HG03280 (cell line): ENCODE data around the gene SH3D19.

Experiments used
- ATAC-seq: cut with Tn5 transposase; IDR thresholded peaks from one replicate; pipeline ENCODE4 v1.9.1; 2021; ENCODE audit warnings: mild to moderate bottlenecking, moderate library complexity; ENCODE audit not compliant: unreplicated experiment

Gene SH3D19

DNA sequence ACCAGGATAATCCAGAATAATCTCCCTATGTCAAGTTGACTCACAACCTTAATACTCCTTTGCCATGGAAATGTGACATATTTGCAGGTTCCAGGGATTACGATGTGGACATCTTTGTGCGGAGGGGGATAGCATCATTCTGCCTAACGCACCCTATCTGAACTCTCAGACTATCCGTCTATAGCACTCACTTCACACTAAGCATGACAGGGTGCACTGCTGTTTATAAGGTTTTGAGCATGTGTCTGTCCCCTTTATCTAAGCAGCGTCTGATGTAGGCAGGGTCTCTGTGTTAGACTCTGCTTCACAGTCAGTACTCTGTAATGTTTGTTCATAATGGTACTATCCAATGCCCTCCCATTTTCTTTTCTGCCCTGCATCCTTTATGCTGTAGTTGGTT is 91.8 kb downstream of the SH3D19 start:
- no peak for ATAC-seq

DNA sequence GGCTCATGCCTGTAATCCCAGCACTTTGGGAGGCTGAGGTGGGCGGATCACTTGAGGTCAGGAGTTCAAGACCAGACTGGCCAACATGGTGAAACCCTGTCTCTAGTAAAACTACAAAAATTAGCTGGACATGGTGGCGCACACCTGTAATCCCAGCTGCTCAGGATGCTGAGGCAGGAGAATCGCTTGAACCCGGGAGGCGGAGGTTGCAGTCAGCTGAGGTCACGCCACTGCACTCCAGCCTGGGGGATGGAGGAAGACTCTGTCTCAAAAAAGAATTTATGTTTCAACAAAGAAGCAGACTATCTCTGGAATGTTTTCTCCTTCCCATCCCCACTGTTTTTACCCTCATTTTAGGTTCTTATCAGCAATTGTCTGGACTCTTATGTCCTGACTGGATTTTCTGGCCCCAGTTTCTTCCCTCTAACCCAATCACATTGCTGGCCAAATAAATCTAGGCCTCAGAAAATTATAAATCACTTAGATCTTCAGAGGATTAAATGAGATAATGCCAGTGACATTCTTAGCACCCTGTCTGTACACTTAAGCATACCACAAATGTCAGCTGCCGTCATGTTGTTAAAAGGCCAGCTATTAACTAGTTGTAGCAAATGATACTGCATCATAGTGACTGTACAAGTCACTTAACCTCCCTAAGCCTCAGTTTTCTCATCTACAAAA is 93.3 kb downstream of the SH3D19 start:
- ATAC-seq: no peak

DNA sequence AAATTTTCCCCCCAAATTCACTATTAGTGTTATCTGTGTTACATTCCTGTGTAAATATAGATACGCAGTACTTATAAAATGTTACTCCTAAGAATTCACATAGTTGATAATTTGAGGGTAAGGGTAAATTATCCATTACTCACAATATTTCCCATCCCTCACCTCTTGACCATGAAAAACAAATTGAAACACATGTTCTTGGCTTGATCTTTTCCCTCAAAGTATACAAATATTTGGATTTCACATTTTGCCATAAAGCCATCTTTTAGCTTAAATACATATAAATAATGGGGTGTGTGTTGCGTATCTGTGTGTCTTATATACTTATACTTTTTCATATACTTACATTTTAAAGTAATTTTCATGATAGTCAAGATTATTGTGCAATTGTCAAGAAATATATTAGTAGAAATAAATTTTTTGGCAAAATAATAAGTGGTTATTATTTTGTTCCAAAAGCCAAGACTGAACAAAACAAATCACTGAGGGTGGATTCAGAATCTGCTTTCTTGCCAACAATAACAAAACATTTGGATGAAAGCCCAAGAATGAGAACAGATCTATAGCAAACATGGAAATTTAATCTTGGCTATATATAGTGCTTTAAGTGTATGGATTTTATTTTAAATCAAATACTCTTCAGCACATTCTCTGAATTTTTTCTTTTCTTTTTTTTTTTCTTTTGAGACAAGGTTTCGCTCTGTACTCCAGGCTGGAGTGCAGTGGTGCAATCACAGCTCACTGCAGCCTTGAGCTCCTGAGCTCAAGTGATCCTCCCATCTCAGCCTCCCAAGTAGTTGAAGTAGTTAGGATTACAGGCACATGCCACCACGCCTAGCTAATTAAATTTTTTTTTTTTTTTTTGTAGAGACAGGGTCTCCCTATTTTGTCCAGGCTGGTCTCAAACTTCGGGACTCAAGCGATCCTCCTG is 97.0 kb downstream of the SH3D19 start:
- ATAC-seq: no peak

DNA sequence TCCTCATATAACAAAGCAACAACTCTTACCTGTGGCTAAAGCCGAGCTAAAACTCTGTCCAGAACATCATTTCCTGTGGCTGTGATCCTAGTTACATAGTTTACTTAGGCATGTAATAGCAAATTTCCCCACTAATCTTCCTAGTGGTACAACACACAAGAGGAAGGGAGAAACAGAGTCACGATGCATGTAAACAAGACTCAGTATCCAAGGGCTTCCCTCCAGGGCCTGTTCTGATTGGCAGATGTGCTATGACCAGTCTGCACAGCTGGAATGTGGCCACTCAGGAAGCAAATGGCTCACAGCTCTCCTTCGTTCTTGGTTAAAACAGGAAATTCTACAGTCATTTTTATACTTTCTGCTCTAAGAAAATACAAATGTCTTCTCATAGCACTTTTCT is 97.7 kb downstream of the SH3D19 start:
- no peak for ATAC-seq

DNA sequence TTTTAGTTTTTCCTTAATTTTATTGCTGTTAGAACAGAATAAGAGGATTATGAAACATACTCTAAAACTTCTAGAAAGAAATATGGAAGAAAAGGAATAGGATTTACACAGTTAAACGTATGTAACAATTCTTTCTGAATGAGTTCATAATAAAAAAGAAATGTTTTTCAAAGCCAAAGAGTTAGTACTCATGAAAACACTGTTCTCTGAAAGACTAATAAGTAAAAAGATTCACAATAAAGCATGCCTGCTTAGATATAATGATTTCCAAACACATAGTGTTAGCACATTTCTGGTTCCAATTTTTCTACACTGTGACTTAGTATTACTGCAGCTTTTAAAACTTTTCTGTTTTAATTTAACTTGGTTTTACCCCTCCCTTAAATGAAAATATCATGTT is 98.2 kb downstream of the SH3D19 start:
- no peak for ATAC-seq

DNA sequence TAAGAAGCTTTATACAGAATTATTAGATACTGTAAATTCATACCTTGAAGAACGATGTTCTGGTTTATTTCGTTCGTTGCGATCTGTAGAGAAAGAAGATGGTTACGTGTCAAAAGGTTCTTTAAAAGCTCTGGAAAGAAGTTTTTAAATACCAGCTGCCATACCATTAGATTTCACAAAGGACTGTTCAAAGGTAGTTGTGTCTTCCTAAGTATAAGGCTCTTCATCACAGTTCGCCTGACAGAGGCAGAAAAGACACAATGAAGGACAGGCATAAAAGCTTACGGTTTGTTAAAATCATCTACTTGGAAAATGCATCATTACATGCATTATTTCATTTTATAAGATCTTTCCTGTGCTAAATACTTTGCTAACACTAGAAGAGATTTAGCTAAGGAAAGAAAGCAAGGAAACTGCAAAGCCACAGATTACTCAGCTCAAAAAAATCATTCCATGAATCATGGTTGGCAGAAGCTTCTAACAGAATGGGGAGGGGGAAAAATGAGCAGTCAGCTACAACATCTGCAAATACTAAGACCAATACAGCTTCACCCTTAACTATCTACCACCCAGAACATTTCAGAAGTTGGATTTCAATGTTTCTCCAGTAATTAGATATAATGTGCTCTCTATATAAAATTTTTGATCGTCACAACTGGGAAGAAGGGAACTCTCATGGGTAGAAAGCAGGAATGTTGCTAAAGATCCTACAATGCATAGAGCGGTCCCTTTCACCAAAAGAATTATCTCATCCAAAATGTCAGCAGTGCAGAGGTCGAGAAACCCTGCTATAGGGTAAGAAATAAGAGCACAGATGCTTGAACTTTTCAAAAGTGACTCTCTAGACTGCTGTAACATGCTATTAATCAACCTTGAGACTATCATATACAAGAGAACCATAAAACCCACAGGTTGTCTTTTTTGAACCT is 99.1 kb downstream of the SH3D19 start:
- ATAC-seq: no peak

DNA sequence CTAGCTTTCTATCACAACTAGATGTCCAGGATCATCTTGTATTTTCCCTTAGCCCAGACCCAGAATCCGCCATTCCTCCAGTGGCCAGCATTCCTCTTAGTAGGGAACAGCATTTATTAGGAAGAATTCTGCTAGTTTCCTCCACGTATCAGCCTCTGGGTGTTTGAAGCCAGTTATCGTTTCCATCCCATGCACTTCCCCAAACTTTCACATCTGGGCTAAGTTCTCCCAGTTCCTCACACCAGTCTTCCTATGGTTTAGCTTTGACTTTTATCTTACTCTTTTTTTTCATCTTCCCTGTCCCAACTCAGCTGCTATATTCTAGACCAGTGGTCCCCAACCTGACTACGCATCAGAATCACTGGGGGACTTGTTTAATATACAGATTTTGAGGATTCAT is 101.9 kb downstream of the SH3D19 start:
- no peak for ATAC-seq

DNA sequence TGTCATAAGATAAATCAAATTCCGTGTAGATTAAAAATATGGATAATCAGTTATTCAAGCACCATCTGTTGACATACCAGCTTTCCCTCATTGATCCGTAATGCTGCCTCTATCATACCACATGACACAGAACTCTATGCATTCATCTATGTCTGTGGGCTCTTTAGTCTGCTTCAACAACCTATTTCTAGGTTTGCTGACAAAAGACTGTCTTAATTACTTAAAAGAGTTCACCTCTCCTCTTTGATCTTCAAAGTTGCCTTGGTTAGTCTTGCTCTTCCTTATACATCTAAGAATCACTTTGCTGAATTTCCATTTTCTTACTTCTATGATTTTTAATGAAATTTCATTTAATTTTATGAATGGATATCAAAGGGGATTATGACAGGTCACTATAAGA is 105.5 kb downstream of the SH3D19 start:
- ATAC-seq: no peak

DNA sequence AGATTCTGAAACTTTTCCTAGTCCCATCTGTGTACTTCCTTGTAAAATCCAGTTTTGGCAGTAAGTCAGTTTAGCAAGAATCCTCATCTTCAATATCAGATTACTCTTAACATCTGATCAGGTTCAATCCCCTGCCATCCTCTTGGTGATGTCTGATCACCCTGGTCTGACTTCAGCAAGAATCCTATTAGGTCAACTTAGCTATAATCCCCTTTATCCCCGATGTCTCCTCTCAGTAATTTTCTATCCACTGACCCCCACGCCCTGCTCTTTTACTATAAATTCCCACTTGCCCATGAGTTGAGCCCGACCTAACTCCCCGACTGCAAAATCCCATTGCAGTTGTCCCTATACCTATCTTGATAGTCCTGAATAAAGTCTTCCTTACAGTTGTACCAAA is 106.3 kb downstream of the SH3D19 start:
- ATAC-seq: no peak

DNA sequence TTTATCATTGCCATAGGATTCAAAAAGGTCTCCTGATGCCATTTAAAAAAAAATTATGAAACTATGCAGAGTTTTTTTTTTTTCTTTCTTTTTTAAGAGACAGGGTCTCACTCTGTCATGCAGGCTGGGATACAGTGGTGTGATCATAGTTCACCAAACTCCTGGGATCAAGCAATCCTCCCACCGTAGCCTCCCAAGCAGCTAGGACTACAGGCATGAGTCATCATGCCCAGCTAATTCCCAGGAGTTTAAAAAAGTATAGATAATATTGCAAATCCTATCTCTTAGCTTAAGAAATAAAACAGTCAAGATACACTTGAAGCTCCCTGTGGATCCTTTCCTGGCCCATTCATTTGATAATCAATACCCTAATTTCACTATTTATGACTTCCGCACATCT is 107.1 kb downstream of the SH3D19 start:
- ATAC-seq: no peak

DNA sequence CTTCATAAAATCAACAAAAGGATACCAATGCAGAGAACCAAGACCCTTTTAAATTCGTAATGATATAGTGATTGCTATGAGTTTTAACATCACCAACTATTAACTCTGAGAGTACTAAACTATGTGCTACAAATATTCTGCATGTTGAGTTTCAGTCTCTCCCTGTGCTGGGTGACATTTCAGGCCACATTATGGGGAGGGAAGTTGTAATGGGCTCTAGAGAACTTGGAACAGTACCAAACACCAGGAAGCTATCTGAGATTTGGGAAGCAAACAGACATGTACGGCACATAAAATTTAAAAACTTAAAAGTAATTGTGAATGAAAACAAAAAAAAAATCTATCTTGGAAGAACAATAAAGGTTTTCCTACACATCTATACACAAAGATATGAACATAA is 108.1 kb downstream of the SH3D19 start:
- no peak for ATAC-seq

DNA sequence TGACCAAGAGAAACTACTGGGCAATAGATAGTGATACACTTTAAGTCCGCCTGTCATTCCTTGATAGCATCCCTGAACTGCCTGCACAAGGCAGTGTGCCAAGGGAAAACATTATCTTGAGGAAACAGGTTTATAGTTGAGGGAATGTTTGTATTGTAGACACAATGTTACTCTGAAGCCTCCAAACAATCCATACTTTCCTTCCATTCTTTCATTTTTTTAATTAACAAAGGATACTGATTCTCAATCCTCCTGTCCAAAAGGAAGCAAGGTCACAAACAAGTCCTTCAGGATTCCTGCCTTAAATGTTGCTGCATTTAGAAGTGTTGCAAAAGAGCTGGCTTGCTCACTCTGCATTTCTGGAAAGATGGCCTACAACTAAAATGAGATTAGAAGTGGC is 110.1 kb downstream of the SH3D19 start:
- no peak for ATAC-seq

DNA sequence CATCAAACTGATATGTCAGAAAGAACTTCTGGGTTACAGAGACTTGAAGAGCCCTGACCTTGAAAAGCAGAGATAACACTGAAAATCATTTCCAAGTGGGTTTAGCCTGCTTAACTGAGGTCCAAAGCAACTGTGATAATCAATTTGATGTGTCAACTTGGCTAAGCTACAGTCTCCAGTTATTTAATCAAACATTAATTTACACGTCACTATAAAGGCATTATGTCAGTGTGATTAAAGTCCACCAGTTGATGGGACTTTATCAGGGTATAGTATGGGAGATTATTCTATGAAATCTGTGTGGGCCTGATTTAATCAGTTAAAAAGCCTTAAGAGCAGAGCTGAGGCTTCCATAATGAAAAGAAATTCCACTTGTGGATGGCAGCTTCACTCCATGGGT is 117.5 kb downstream of the SH3D19 start:
- no peak for ATAC-seq

DNA sequence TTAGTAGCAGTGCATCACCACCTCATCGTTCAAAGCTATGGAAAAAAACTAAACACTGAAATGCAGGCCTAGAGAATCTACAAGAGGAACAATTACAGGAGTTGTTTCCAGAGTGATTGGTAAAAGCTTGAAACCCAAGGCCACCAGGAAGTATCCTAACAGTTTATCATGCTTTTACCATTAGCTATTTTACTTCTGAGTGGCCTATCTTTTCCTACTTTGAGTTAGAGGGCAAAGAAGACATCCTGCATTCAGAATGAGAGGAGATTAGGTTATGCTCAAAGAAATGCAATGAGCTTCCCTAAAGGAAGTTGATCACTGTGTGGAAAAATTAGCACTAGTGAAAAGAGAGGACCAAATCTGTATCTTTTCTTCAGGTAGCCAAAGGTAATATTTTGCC is 118.2 kb downstream of the SH3D19 start:
- no peak for ATAC-seq

DNA sequence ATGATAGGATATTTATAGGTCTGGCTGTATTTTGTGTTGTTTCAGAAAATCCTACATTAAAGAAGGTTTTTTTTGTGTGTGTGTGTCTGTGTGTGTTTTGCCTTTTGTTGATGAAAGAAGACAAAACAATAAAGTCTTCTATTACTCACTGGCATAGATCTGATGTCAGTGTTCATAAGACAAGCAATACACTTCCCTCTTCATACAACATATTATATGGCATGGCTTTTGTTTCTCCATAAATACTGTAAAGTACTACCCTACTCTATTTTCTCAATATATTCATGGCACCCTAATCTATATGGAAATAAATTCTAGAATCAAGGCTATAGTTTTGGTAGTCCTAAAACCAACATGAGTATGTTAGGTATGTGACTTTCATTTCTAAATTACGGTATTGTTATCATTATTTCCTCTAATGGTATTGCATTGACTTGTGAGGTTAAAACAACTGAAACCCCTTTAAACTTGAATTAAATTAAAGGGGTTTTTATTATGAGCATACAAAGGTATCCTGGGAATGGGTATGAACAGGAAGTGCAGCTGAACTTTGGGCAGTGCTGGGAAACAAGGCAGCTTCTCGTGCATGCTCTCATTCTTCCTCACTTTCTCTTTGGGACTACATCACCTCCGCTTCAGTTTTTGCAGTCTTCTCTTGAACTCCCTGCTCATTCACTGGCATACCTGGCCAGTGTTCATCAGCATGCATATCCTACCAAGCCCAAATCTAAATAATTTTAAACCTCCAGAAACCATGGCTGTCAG is 119.0 kb downstream of the SH3D19 start:
- no peak for ATAC-seq

DNA sequence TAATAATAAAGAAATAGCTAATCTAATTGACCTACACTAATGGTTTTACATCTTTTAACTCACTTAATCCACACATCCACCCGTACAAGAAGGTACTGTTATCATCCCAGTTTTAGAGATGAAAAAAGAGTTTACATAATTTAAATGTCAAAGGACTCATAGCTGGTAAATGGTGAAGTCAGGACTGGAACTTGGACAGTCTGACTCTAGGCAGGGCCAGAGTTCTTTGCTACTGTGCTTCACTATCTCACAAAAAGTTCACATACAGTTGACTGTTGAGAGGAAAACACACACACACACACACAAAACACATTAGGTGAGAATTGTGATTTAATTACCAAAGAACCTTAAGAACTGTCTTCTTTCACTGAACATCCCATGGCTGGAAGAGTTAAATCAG is 119.7 kb downstream of the SH3D19 start:
- no peak for ATAC-seq

DNA sequence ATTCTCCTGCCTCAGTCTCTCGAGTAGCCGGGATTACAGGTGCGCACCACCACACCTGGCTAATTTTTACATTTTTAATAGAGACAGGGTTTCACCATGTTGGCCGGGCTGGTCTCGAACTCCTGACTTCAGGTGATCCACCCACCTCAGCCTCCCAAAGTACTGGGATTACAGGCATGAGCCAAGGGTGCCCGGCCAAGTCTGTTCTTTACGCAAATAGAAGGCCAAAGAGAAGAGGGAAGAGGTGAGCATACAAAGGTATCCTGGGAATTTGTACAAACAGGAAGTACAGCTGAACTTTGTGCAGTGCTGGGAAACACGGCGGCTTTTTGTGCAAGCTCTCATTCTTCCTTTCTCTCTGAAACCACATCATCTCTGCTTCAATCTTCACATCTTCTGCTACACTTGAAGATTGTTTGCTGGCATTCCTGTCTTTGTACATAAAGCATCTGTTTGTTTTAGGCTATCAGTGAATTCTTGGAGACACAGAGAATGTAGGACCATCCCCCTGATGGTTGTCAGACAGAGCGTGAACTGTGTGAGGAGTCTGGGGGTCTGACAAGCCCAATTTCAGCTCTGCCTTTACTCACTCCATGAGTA is 120.4 kb downstream of the SH3D19 start:
- no peak for ATAC-seq

DNA sequence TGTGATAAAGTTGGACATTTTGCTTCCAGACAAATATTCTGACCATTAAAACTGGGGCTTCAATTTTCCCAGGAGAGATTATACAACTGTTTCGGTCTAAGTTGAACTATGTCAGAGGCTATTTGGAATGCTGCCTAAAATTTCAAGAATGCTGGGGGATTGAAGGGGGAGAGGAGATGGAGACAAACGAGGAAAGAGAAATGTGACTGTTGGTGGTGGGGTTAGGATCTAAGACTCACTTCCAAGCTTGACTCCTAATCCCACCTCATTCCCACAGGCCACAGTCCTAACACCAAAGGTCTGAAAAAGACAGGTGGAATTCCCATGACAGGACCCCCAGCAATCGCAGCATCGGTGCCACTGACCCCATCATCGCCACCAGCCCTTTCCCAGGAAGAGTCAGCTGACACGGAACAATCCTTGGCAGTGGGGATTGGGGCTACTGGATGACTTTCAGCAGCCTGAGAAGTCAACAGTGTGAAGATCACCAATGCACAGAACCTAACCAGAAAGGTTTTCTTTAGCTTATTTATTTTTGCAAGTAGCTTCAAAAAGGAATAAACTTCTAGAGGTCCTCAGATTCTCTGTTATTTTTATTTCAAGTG is 122.5 kb downstream of the SH3D19 start:
- ATAC-seq: no peak

DNA sequence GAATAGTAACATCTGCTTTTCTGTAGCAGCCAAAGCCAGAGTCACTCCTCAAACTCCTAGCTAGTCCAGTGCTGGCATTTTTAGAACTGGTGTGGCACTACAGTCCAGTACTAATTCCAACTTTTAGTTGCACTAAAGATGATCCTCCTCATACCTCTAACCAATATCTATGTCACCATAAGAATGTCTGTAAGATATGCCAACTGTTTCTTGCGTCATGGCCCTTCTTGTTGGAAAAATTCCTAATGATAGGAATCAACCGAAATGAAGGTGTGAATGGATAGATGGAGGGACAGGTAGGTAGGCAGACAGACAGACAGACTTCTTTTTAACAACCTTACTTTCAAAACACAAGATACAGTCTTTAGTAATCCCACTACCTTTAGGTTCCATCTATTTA is 123.0 kb downstream of the SH3D19 start:
- no peak for ATAC-seq
